PFSK-1 (cell line): ENCODE results near the gene CDKN2D.

Experiments
- FOXP2 ChIP-seq: optimal IDR thresholded peaks from 2 replicates; pipeline ENCODE3; 2011; ENCODE audit warnings: borderline replicate concordance, control low read depth, inconsistent platforms; ENCODE audit not compliant: insufficient read depth; ENCODE audit errors: extremely low read length, extremely low read depth
- POLR2AphosphoS5 ChIP-seq: IDR thresholded peaks from 2 replicates; pipeline ENCODE4 v1.6.1; 2012; ENCODE audit warnings: low read depth, mild to moderate bottlenecking, control low read depth, low read length, moderate library complexity
- REST ChIP-seq, 2 experiments: IDR thresholded peaks; 2 replicates each; pipeline versions ENCODE4 v1.6.1 to v1.8.0; 2011 to 2012; ENCODE audit warnings: low read depth in 2 of 2, low read length in 2 of 2, control low read depth in 1 of 2, inconsistent platforms in 1 of 2, mild to moderate bottlenecking in 1 of 2, moderate library complexity in 1 of 2; ENCODE audit not compliant: insufficient read depth in 1 of 2
- SIN3A ChIP-seq: IDR thresholded peaks from 2 replicates; pipeline ENCODE4 v1.6.1; 2012; ENCODE audit warnings: mild to moderate bottlenecking, low read length, moderate library complexity, borderline replicate concordance; ENCODE audit not compliant: insufficient read depth
- TAF1 ChIP-seq: IDR thresholded peaks from 2 replicates; pipeline ENCODE4 v1.6.1; 2012; ENCODE audit warnings: low read length, control low read depth, borderline replicate concordance; ENCODE audit not compliant: insufficient read depth

The CDKN2D gene

GRCh38 chr19:10517361-10517759, 51.4 kb downstream of the CDKN2D start, which contains the start of gene S1PR5:
S1PR5 (minus strand) TSS chr19:10517447; CDS start chr19:10515011, 2,436 bp downstream.
- TF ChIP-seq FOXP2 (no peak), POLR2AphosphoS5 (peak; percentile 37; the same call in 1 of the 2 replicates), SIN3A (peak; percentile 69; the same call in 1 of the 2 replicates), TAF1 (no peak), REST (IDR thresholded peaks at IDR 0.05; ENCODE audit: insufficient read depth in 1 of 2, low read depth in 2 of 2, low read length in 2 of 2) (0 out of 4 replicates have a peak, but pooled peaks of 1 of the 2 experiments have one; percentile 6)

- TF ChIP-seq SIN3A: no peak
- no peak for TF ChIP-seq POLR2AphosphoS5
- TF ChIP-seq REST (IDR thresholded peaks at IDR 0.05; ENCODE audit: insufficient read depth in 1 of 2, low read depth in 2 of 2, low read length in 2 of 2): no peak
- no peak for TF ChIP-seq FOXP2
- TF ChIP-seq TAF1: no peak
Measured at GRCh38 chr19:10516671-10517286, 52.0 kb downstream of the CDKN2D start.
